HFFc6 (cell line): ENCODE data around the gene ABCB4. TPM values are rescaled to one million over a fixed set of nuclear protein-coding genes. Genes with fewer than 3 reads are reported as not detected.
"Not testable (repeated sequence)": the region's sequence is repeated elsewhere in the genome, so short reads cannot be mapped to it uniquely, and the experiment has no call there.

Experiments used
- DNase-seq: peaks from one replicate; pipeline ENCODE4 v3.0.0-alpha.2; 2018
- H3K27ac Mint-ChIP-seq: 2 replicates; pipeline ENCODE4 v1.8.0; 2020; ENCODE audit warnings: mild to moderate bottlenecking, mixed read lengths
- H3K27me3 Mint-ChIP-seq: 2 replicates; pipeline ENCODE4 v1.8.0; 2021; ENCODE audit warnings: mild to moderate bottlenecking, moderate library complexity, mixed read lengths; ENCODE audit not compliant: insufficient read depth
- H3K36me3 Mint-ChIP-seq: 2 replicates; pipeline ENCODE4 v1.8.0; 2021; ENCODE audit warnings: low read depth, mixed read lengths
- H3K4me1 Mint-ChIP-seq: 2 replicates; pipeline ENCODE4 v1.8.0; 2020; ENCODE audit warnings: low read depth, mixed read lengths
- H3K4me3 Mint-ChIP-seq: 2 replicates; pipeline ENCODE4 v1.8.0; 2020; ENCODE audit warnings: mild to moderate bottlenecking, moderate library complexity, mixed read lengths
- H3K9me3 Mint-ChIP-seq: 2 replicates; pipeline ENCODE4 v1.8.0; 2020; ENCODE audit warnings: mild to moderate bottlenecking, mixed read lengths
- total RNA-seq, 6 experiments: library from RNA; stranded (reverse); fragmentation: NEBNext Ultra II Directional; extraction: Animal tissue kit (Norgen Biotek cat#: 25700); gene quantifications; 2 replicates in 1 of 6; 3 replicates in 5 of 6; pipeline ENCODE4 v1.2.3, GENCODE V29; 2021
- TF ChIP-seq, protein P1 (sequence below): fragments of 200-600 bp; sonication (generic); IDR thresholded peaks from 2 replicates; pipeline ENCODE4 v1.5.0; 2021; ENCODE audit warnings: antibody characterized with exemption, mild to moderate bottlenecking

Gene ABCB4
- total RNA-seq, 6 experiments from 2014 or later: 0.06 TPM; not detected in 5

DNA sequence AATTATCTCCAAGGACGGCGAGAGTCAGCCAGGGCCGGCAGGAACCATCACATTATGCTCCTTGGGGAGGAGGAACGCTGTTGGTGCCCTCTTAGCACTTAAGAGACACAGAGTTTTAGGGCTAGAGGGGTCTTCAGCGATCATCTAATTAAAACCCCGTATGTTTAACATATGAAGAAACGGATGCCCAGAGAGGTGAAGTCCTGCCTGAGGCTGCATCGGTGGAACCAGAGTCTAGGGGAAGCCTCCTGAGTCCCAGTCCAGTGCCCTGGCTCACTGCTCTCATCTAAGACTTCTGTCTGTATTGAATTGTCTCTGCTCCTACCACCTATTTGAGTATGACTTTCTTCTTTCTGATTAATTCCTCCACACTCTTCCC lies 688 bp upstream of the ABCB4 start:
- no peak overlapping the region for H3K27ac Mint-ChIP-seq
- H3K4me3 Mint-ChIP-seq: no peak overlapping the region
- no peaks in the 10 kb centered on the region for H3K36me3 Mint-ChIP-seq
- peaks cover 10% of the 10 kb centered on the region; the same call in 1 of the 2 replicates for H3K4me1 Mint-ChIP-seq
- no peak for DNase-seq
- no peaks in the 10 kb centered on the region for H3K9me3 Mint-ChIP-seq
- H3K27me3 Mint-ChIP-seq: peaks cover 9% of the 10 kb centered on the region; the same call in 1 of the 2 replicates
- TF ChIP-seq, protein P1, sequence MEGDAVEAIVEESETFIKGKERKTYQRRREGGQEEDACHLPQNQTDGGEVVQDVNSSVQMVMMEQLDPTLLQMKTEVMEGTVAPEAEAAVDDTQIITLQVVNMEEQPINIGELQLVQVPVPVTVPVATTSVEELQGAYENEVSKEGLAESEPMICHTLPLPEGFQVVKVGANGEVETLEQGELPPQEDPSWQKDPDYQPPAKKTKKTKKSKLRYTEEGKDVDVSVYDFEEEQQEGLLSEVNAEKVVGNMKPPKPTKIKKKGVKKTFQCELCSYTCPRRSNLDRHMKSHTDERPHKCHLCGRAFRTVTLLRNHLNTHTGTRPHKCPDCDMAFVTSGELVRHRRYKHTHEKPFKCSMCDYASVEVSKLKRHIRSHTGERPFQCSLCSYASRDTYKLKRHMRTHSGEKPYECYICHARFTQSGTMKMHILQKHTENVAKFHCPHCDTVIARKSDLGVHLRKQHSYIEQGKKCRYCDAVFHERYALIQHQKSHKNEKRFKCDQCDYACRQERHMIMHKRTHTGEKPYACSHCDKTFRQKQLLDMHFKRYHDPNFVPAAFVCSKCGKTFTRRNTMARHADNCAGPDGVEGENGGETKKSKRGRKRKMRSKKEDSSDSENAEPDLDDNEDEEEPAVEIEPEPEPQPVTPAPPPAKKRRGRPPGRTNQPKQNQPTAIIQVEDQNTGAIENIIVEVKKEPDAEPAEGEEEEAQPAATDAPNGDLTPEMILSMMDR: no peak

DNA sequence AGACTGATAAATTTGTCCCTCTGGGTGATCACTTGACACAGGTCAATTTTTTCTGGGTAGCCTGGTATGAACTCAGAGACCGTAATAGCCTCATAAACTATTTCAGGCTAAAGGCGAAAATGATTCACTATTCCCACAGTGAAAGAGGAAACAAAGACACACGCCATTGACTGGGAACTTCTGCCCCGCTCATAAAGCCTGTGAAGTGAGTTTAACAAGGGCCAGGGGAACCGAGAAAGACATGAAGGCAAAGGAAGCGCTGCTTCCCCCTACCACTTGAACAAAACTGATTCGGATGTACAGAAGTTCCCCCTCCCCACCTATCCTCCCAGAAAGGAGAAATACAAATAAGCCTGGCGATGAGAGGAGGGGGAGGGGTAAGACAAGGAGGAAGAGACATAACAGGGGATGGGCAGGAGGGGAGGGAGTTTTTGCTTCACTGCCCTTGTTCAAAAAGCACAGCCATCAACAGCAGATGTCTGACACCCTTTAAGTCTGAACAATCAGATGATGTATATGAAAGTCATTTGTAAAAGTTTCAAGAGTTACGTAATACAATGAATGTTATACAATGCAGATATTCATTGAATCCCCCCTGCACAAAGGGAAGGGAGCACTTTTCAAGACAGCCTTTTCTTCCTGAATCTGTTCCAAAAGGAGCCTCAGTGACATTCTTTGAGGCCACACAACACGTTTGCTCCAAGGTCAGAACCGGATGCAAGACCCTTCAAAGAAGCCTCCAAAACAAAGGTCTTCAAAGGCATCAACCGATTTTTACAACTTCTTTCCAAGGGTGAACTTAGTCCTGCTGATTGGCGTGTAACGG lies 734 bp downstream of the ABCB4 start:
- Mint-ChIP-seq H3K4me1 (peaks cover 10% of the 10 kb centered on the region; the same call in 1 of the 2 replicates), H3K9me3 (no peaks in the 10 kb centered on the region), H3K27ac (peak overlapping the region; percentile 78), H3K4me3 (peak overlapping the region; percentile 82), H3K36me3 (no peaks in the 10 kb centered on the region), H3K27me3 (peaks cover 9% of the 10 kb centered on the region; the same call in 1 of the 2 replicates)
- TF ChIP-seq, protein P1: no peak
- DNase-seq: peak; percentile 51

DNA sequence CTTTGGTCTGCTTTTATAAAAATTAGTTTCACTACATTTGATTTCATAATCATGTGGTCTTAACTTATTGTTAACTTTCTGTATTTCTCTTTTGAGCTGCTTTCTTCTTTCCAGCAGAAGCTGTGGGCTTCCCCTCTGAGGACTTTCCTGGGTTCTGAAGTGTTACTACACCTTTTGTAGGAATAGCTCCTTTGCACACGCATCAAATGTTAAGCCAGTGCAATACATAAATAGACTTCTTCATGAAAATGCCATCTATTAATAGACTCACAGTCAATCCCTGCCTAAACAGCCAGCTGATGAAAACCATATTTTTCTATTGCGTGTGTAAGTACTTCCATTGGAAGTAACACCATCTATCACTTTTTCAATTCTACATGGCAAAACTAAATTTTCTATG lies 1.5 kb downstream of the ABCB4 start:
- DNase-seq: no peak
- H3K27me3 Mint-ChIP-seq: peaks cover 9% of the 10 kb centered on the region; the same call in 1 of the 2 replicates
- H3K9me3 Mint-ChIP-seq: no peaks in the 10 kb centered on the region
- TF ChIP-seq, protein P1: no peak
- H3K36me3 Mint-ChIP-seq: no peaks in the 10 kb centered on the region
- H3K4me1 Mint-ChIP-seq: peaks cover 10% of the 10 kb centered on the region; the same call in 1 of the 2 replicates
- H3K27ac Mint-ChIP-seq: no peak overlapping the region
- no peak overlapping the region for H3K4me3 Mint-ChIP-seq

DNA sequence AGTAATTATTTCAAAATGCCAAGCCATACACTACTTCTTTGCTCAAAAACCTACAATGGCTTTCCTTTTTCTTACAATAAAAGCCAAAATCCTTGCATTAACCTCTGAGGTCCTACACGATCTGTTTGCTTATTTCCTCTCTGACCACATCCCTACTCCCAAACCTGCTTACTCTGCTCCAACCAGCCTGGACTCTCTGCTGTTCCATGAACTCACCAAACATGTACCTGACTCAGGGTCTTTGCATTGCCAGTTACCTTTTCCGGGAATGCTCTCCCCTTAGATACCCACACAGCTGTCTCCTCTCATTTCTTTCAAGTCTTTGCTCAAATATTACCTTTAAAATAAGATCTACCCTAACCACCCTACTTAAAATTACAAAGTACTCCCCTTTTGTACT lies 2.3 kb downstream of the ABCB4 start:
- DNase-seq: no peak
- no peak overlapping the region for H3K4me3 Mint-ChIP-seq
- H3K9me3 Mint-ChIP-seq: no peaks in the 10 kb centered on the region
- H3K27ac Mint-ChIP-seq: no peak overlapping the region
- peaks cover 9% of the 10 kb centered on the region; the same call in 1 of the 2 replicates for H3K27me3 Mint-ChIP-seq
- TF ChIP-seq, protein P1: no peak
- peaks cover 10% of the 10 kb centered on the region; the same call in 1 of the 2 replicates for H3K4me1 Mint-ChIP-seq
- no peaks in the 10 kb centered on the region; the same call in 1 of the 2 replicates for H3K36me3 Mint-ChIP-seq

DNA sequence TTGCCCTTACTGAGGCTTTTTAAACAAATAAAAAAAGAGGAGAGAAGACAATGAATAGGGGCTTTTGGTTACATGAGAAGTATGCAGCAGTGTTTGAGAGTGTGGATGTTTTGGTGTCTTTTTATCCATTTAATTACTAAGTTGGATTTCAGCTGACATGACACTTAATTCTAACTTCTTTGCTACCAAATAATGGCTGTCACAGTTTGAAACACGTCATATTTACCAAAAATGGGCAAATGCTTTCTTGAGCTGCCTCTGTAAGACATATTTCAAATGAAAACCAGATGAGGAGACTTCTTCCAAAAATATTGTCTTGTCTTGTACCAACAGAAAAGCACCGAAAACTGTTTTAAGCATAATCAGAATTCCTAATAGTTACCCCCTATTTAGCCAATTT lies 4.0 kb downstream of the ABCB4 start:
- Mint-ChIP-seq H3K36me3 (no peaks in the 10 kb centered on the region; the same call in 1 of the 2 replicates), H3K4me1 (peaks cover 10% of the 10 kb centered on the region; the same call in 1 of the 2 replicates), H3K4me3 (no peak overlapping the region), H3K27me3 (peaks cover 10% of the 10 kb centered on the region), H3K9me3 (no peaks in the 10 kb centered on the region), H3K27ac (no peak overlapping the region)
- TF ChIP-seq, protein P1: no peak
- DNase-seq: no peak

DNA sequence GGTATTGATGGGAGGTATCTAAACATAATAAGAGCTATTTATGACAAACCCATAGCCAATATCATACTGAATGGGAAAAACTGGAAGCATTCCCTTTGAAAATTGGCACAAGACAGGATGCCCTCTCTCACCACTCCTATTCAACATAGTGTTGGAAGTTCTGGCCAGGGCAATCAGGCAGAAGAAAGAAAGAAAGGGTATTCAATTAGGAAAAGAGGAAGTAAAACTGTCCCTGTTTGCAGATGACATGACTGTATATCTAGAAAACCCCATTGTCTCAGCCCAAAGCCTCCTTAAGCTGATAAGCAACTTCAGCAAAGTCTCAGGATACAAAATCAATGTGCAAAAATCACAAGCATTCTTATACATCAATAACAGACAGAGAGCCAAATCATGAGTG lies 6.3 kb downstream of the ABCB4 start:
- not testable (repeated sequence) for H3K4me3 Mint-ChIP-seq, DNase-seq, H3K9me3 Mint-ChIP-seq, H3K27me3 Mint-ChIP-seq, H3K4me1 Mint-ChIP-seq, H3K36me3 Mint-ChIP-seq, H3K27ac Mint-ChIP-seq

DNA sequence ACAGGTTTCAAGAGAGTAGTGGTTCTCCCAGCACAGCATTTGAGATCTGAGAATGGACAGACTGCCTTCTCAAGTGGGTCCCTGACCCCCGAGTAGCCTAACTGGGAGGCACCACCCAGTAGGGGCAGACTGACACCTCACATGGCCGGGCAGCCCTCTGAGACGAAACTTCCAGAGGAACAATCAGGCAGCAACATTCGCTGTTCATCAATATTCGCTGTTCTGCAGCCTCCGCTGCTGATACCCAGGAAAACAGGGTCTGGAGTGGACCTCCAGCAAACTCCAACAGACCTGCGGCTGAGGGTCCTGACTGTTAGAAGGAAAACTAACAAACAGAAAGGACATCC lies 10.0 kb downstream of the ABCB4 start:
- not testable (repeated sequence) for H3K4me3 Mint-ChIP-seq, DNase-seq, H3K27me3 Mint-ChIP-seq, H3K27ac Mint-ChIP-seq, H3K4me1 Mint-ChIP-seq, H3K36me3 Mint-ChIP-seq, H3K9me3 Mint-ChIP-seq

DNA sequence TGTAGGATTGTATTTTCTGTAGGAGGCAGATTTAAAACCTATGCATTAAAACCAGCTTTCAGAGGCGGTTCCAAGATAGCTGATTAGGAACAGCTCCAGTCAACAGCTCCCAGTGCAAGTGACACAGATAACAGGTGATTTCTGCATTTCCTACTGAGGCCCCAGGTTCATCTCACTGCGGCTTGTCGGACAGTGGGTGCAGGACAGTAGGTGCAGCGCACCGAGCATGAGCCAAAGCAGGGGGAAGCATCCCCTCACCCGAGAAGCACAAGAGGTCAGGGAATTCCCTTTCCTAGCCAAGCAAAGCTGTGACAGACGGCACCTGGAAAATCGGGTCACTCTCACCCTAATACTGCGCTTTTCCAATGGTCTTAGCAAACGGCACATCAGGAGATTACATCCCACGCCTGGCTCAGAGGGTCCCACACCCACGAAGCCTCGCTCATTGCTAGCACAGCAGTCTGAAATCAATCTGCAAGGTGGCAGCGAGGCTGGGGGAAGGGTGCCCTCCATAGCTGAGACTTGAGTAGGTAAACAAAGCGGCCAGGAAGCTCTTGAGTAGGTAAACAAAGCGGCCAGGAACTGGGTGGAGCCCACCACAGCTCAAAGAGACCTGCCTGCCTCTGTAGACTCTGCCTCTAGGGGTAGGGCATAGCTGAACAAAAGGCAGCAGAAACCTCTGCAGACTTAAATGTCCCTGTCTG lies 10.5 kb downstream of the ABCB4 start:
- H3K27ac Mint-ChIP-seq, H3K9me3 Mint-ChIP-seq, H3K36me3 Mint-ChIP-seq, H3K4me1 Mint-ChIP-seq, DNase-seq, H3K4me3 Mint-ChIP-seq, H3K27me3 Mint-ChIP-seq: not testable (repeated sequence)
